ENCODE results near the gene TMEM127. TPM values are rescaled to one million over a fixed set of nuclear protein-coding genes. Genes with fewer than 3 reads are reported as not detected.

Gene TMEM127
- total RNA-seq, 1 experiment from 2014 or later, result 31.5 TPM

- no peak for DNase-seq (ENCODE audit: unreplicated experiment)
- peak overlapping the region; percentile 93 for H3K4me3 Mint-ChIP-seq (ENCODE audit: unreplicated experiment)
- no peaks in the 10 kb centered on the region for H3K9me3 Mint-ChIP-seq (ENCODE audit: unreplicated experiment)
- H3K4me1 Mint-ChIP-seq (ENCODE audit: insufficient read depth, unreplicated experiment), result peaks cover 34% of the 10 kb centered on the region
- TF ChIP-seq CTCF (IDR thresholded peaks at IDR 0.05; ENCODE audit: unreplicated experiment), result no peak
- no peaks in the 10 kb centered on the region for H3K27me3 Mint-ChIP-seq (ENCODE audit: insufficient read depth, unreplicated experiment)
- intact Hi-C loops (cut with micrococcal nuclease), result loop anchor here (5.0 to 10.0 kb wide), 4 partner anchors 72 to 273 kb away; partner anchors contain the start of genes ANKRD36C, NCAPH and NEURL3
- TSS peak; percentile 49 for BruUV-seq (replicated peaks)
- POLR2A ChIA-PET, result interaction anchor here (0.6 to 1.8 kb wide), 6 partner anchors 40 to 269 kb away, joined by 3 to 13 read pairs (median 3); partner anchors contain the start of genes SNRNP200 and STARD7
- H3K27ac Mint-ChIP-seq (ENCODE audit: low read depth, unreplicated experiment), result no peak overlapping the region
- CTCF ChIA-PET, result interaction anchor here (0.6 to 1.1 kb wide), 3 partner anchors 8 to 247 kb away, joined by 3 read pairs; no protein-coding TSS in a partner anchor
- peaks cover 59% of the 10 kb centered on the region for H3K36me3 Mint-ChIP-seq (ENCODE audit: insufficient read depth, unreplicated experiment)
These were observed 995 bp downstream of the TMEM127 start for GRCh38 chr2:96264656-96265348.

- DNase-seq (ENCODE audit: unreplicated experiment), result no peak
- H3K9me3 Mint-ChIP-seq (ENCODE audit: unreplicated experiment), result no peaks in the 10 kb centered on the region
- ChIA-PET CTCF (interaction anchor here (0.6 to 1.1 kb wide), 5 partner anchors 9 to 540 kb away, joined by 3 to 5 read pairs (median 3); no protein-coding TSS in a partner anchor), POLR2A (interaction anchor here (0.8 to 1.8 kb wide), 7 partner anchors 41 to 272 kb away, joined by 3 to 13 read pairs (median 8); partner anchors contain the start of genes ANKRD36C, SNRNP200 and STARD7)
- peak overlapping the region; percentile 93 for H3K4me3 Mint-ChIP-seq (ENCODE audit: unreplicated experiment)
- H3K36me3 Mint-ChIP-seq (ENCODE audit: insufficient read depth, unreplicated experiment), result peaks cover 52% of the 10 kb centered on the region
- intact Hi-C loops (cut with micrococcal nuclease), result loop anchor here (5.0 to 10.0 kb wide), 2 partner anchors 199 to 272 kb away; partner anchors contain the start of gene ANKRD36C
- no TSS peak for BruUV-seq (replicated peaks)
- peaks cover 39% of the 10 kb centered on the region for H3K4me1 Mint-ChIP-seq (ENCODE audit: insufficient read depth, unreplicated experiment)
- no peak overlapping the region for H3K27ac Mint-ChIP-seq (ENCODE audit: low read depth, unreplicated experiment)
- no peak for TF ChIP-seq CTCF (IDR thresholded peaks at IDR 0.05; ENCODE audit: unreplicated experiment)
- H3K27me3 Mint-ChIP-seq (ENCODE audit: insufficient read depth, unreplicated experiment), result no peaks in the 10 kb centered on the region
These were observed 1.7 kb downstream of the TMEM127 start for GRCh38 chr2:96264086-96264485.

- ChIA-PET CTCF (interaction anchor here (0.9 to 2.9 kb wide), 5 partner anchors 72 to 269 kb away, joined by 3 to 15 read pairs (median 8); no protein-coding TSS in a partner anchor), POLR2A (interaction anchor here (1.3 to 4.7 kb wide), 4 partner anchors 43 to 68 kb away, joined by 6 to 114 read pairs (median 10); partner anchors contain the start of genes SNRNP200 and STARD7)
- intact Hi-C loops (cut with micrococcal nuclease), result loop anchor here (5.0 to 10.0 kb wide), 2 partner anchors 198 to 270 kb away; partner anchors contain the start of gene ANKRD36C
- BruUV-seq (replicated peaks), result no TSS peak
- H3K4me1 Mint-ChIP-seq (ENCODE audit: insufficient read depth, unreplicated experiment), result peaks cover 39% of the 10 kb centered on the region
- no peaks in the 10 kb centered on the region for H3K9me3 Mint-ChIP-seq (ENCODE audit: unreplicated experiment)
- peaks cover 49% of the 10 kb centered on the region for H3K36me3 Mint-ChIP-seq (ENCODE audit: insufficient read depth, unreplicated experiment)
- no peak overlapping the region for H3K27ac Mint-ChIP-seq (ENCODE audit: low read depth, unreplicated experiment)
- no peak for DNase-seq (ENCODE audit: unreplicated experiment)
- H3K27me3 Mint-ChIP-seq (ENCODE audit: insufficient read depth, unreplicated experiment), result no peaks in the 10 kb centered on the region
- no peak overlapping the region for H3K4me3 Mint-ChIP-seq (ENCODE audit: unreplicated experiment)
- no peak for TF ChIP-seq CTCF (IDR thresholded peaks at IDR 0.05; ENCODE audit: unreplicated experiment)
These were observed 3.5 kb downstream of the TMEM127 start for GRCh38 chr2:96262306-96262705.

Data from MCF 10A (cell line).